Endothelial cell of umbilical vein (primary cell): Measurements from ENCODE around the gene OTUD1. TPM values are rescaled to one million over a fixed set of nuclear protein-coding genes. Genes with fewer than 3 reads are reported as not detected.

Experiments
- BruUV-seq: library from RNA; stranded (reverse); fragments of 400-500 nt; replicated peaks from 2 replicates; lab custom pipeline; 2021; lab: Mats Ljungman, UMichigan
- CTCF ChIA-PET: fragments of 300-600, 350-600 bp; sonication (Branson Sonifier 250); formaldehyde crosslinking; loops from one replicate; lab custom pipeline; 2021; ENCODE audit warnings: antibody characterized with exemption, inconsistent platforms; lab: Charles Lee
- POLR2A ChIA-PET: fragments of 300-600, 350-600 bp; sonication (Branson Sonifier 250); formaldehyde crosslinking; loops from one replicate; lab custom pipeline; 2021; ENCODE audit warnings: antibody characterized with exemption, inconsistent platforms; lab: Charles Lee
- DNase-seq: peaks from one replicate; pipeline ENCODE4 v3.0.0-alpha.2; 2011; ENCODE audit warnings: low read depth, low spot score
- FAIRE-seq: peaks from 2 replicates; lab custom pipeline; 2011; peaks lifted over from hg19 to GRCh38; lab: Jason Lieb, UNC
- H2AFZ ChIP-seq: 2 replicates; pipeline ENCODE4 v1.6.0; 2012; ENCODE audit warnings: low read depth, low read length, control low read depth, inconsistent platforms
- H3K27ac ChIP-seq: 2 replicates; pipeline ENCODE4 v1.5.1; 2011; ENCODE audit warnings: low read depth, mild to moderate bottlenecking, control low read depth, low read length, moderate library complexity; ENCODE audit not compliant: insufficient read depth
- H3K27me3 ChIP-seq, 2 experiments: 2 replicates each; pipeline versions ENCODE4 v1.6.0 to v1.6.1; 2011; ENCODE audit warnings: low read length in 2 of 2, mixed read lengths in 1 of 2; ENCODE audit not compliant: control insufficient read depth in 2 of 2, insufficient read depth in 2 of 2
- H3K36me3 ChIP-seq, 2 experiments: 2 replicates in 1 of 2; 3 replicates in 1 of 2; pipeline ENCODE4 v1.5.1; 2011; ENCODE audit warnings: low read length in 2 of 2, mild to moderate bottlenecking in 1 of 2, moderate library complexity in 1 of 2; ENCODE audit not compliant: control insufficient read depth in 2 of 2, insufficient read depth in 2 of 2; ENCODE audit errors: extremely low read depth in 1 of 2
- H3K4me1 ChIP-seq: 3 replicates; pipeline ENCODE4 v1.5.1; 2011; ENCODE audit warnings: mild to moderate bottlenecking, low read length; ENCODE audit not compliant: control insufficient read depth, insufficient read depth; ENCODE audit errors: extremely low read depth
- H3K4me2 ChIP-seq: 2 replicates; pipeline ENCODE4 v1.6.1; 2011; ENCODE audit warnings: low read length, control low read depth, mixed read lengths; ENCODE audit not compliant: insufficient read depth
- H3K4me3 ChIP-seq, 3 experiments: fragments of 200-600 bp in 1 of 3; sonication (generic), shearing (Covaris generic) in 1 of 3; replicated peaks in 1 of 3; 2 replicates each; pipeline ENCODE4 v1.5.1; 2011 to 2016; ENCODE audit warnings: control low read depth in 3 of 3, low read length in 3 of 3, mild to moderate bottlenecking in 2 of 3, inconsistent platforms in 1 of 3, low read depth in 1 of 3, moderate library complexity in 1 of 3; ENCODE audit not compliant: insufficient read depth in 1 of 3
- H3K79me2 ChIP-seq: 2 replicates; pipeline ENCODE4 v1.6.0; 2012; ENCODE audit warnings: low read length, inconsistent platforms; ENCODE audit not compliant: control insufficient read depth, insufficient read depth
- H3K9ac ChIP-seq: replicated peaks from 2 replicates; pipeline ENCODE3; 2011; ENCODE audit warnings: low read length, control low read depth; ENCODE audit not compliant: insufficient read depth; ENCODE audit errors: extremely low read depth
- H3K9me1 ChIP-seq: replicated peaks from 3 replicates; pipeline ENCODE4 v1.6.0; 2011; ENCODE audit warnings: mild to moderate bottlenecking, low read length; ENCODE audit not compliant: control insufficient read depth, insufficient read depth; ENCODE audit errors: extremely low read depth
- H3K9me3 ChIP-seq: replicated peaks from 2 replicates; pipeline ENCODE4 v1.5.1; 2012; ENCODE audit warnings: low read length, inconsistent platforms; ENCODE audit not compliant: control insufficient read depth, insufficient read depth
- H4K20me1 ChIP-seq: replicated peaks from 2 replicates; pipeline ENCODE3; 2011; ENCODE audit warnings: mild to moderate bottlenecking, low read length; ENCODE audit not compliant: control insufficient read depth, insufficient read depth; ENCODE audit errors: extremely low read depth
- CTCF ChIP-seq, 2 donors: IDR thresholded peaks; 1 replicate in 1 of 2; 2 replicates in 1 of 2; pipeline ENCODE4 v1.5.1; 2011; ENCODE audit warnings: low read length in 2 of 2, mild to moderate bottlenecking in 2 of 2, moderate library complexity in 2 of 2, control low read depth in 1 of 2, inconsistent platforms in 1 of 2, low read depth in 1 of 2; ENCODE audit not compliant: insufficient read depth in 1 of 2; ENCODE audit errors: extremely low read depth in 1 of 2
- EZH2 ChIP-seq: IDR thresholded peaks from 2 replicates; pipeline ENCODE4 v1.6.1; 2012; ENCODE audit warnings: borderline replicate concordance, low read depth, mild to moderate bottlenecking, moderate library complexity, low read length, inconsistent platforms; ENCODE audit not compliant: severe bottlenecking
- FOS ChIP-seq: IDR thresholded peaks from 2 replicates; pipeline ENCODE4 v1.6.1; 2011; ENCODE audit warnings: mild to moderate bottlenecking, low read length, moderate library complexity, borderline replicate concordance; ENCODE audit not compliant: insufficient read depth
- GATA2 ChIP-seq: IDR thresholded peaks from 2 replicates; pipeline ENCODE4 v1.7.0; 2011; ENCODE audit warnings: low read depth, mild to moderate bottlenecking, moderate library complexity, mixed read lengths, low read length; ENCODE audit not compliant: insufficient read length, insufficient read depth
- JUN ChIP-seq: IDR thresholded peaks from 2 replicates; pipeline ENCODE4 v1.6.1; 2011; ENCODE audit warnings: borderline replicate concordance, low read depth; ENCODE audit not compliant: insufficient read length, insufficient read depth
- MAX ChIP-seq: IDR thresholded peaks from 2 replicates; pipeline ENCODE4 v1.6.1; 2011; ENCODE audit not compliant: insufficient read depth, insufficient read length
- MYC ChIP-seq: IDR thresholded peaks from one replicate; pipeline ENCODE4 v1.6.1; 2011; ENCODE audit warnings: mild to moderate bottlenecking, low read depth, low read length
- POLR2A ChIP-seq: IDR thresholded peaks from 2 replicates; pipeline ENCODE4 v1.6.1; 2012; ENCODE audit warnings: low read depth, mild to moderate bottlenecking, control low read depth, low read length
- POLR2AphosphoS5 ChIP-seq: IDR thresholded peaks from 2 replicates; pipeline ENCODE4 v1.6.1; 2012; ENCODE audit warnings: low read depth, mild to moderate bottlenecking, control low read depth, low read length, moderate library complexity; ENCODE audit not compliant: insufficient read depth
- dilution Hi-C: fragments of 300-500 bp; cut with MboI; formaldehyde crosslinking; loops from one replicate; pipeline ENCODE4 v1.15.0; 2019; ENCODE audit warnings: low sequenced_read_pairs; ENCODE audit not compliant: extremely low pct_ligation_motif_present
- intact Hi-C: fragments of 100-400 bp; cut with micrococcal nuclease; formaldehyde crosslinking; loops from one replicate; pipeline ENCODE4 v1.10.0; 2022
- polyA plus RNA-seq, 4 experiments: library from polyadenylated mRNA; depleted of rRNA in 3 of 4; stranded (reverse) in 3 of 4; unstranded in 1 of 4; fragments of >200 nt; gene quantifications; 2 replicates each; pipeline versions ENCODE4 v1.2.1 to v1.2.3, GENCODE V29; 2011 to 2012; ENCODE audit warnings: missing spikeins in 1 of 4
- total RNA-seq: library from RNA; stranded (reverse); gene quantifications from 2 replicates; pipeline ENCODE4 v1.2.3, GENCODE V29; 2021

Gene OTUD1
- total and polyA plus RNA-seq, 2 donors (not counting 3 experiments of a cell fraction or from before 2014, with no cell fraction given): 2.2 to 4.8 TPM

- TF ChIP-seq FOS (no peak), MAX (no peak), JUN (no peak), POLR2AphosphoS5 (no peak), MYC (no peak), EZH2 (no peak), GATA2 (no peak), CTCF (IDR thresholded peaks at IDR 0.05; ENCODE audit: extremely low read depth in 1 of 2, insufficient read depth in 1 of 2, low read depth in 1 of 2, low read length in 2 of 2) (no peak), POLR2A (no peak)
- FAIRE-seq: no peak
- no peaks in the 10 kb centered on the region for H3K9me1 ChIP-seq
- dilution Hi-C loops: no loop called here
- DNase-seq: no peak
- H3K79me2 ChIP-seq: no peaks in the 10 kb centered on the region
- H3K27me3 ChIP-seq: no peaks in the 10 kb centered on the region
- intact Hi-C loops: no loop called here
- H4K20me1 ChIP-seq: no peaks in the 10 kb centered on the region
- no peak overlapping the region for H3K27ac ChIP-seq
- no peak overlapping the region for H3K4me3 ChIP-seq
- CTCF ChIA-PET: no interaction called here
- H3K9ac ChIP-seq: no peak overlapping the region
- H3K4me1 ChIP-seq: no peaks in the 10 kb centered on the region
- no peaks in the 10 kb centered on the region for H3K36me3 ChIP-seq
- BruUV-seq: no TSS peak
- POLR2A ChIA-PET: no interaction called here
- H3K4me2 ChIP-seq: no peak overlapping the region
- H3K9me3 ChIP-seq: no peaks in the 10 kb centered on the region
- H2AFZ ChIP-seq: no peak overlapping the region
Observed at GRCh38 chr10:23408330-23408976, 30.4 kb upstream of the OTUD1 start.
